ENCODE results near the gene HNRNPA1L2.
"Not testable (repeated sequence)": the region's sequence is repeated elsewhere in the genome, so short reads cannot be mapped to it uniquely, and the experiment has no call there.

DNA sequence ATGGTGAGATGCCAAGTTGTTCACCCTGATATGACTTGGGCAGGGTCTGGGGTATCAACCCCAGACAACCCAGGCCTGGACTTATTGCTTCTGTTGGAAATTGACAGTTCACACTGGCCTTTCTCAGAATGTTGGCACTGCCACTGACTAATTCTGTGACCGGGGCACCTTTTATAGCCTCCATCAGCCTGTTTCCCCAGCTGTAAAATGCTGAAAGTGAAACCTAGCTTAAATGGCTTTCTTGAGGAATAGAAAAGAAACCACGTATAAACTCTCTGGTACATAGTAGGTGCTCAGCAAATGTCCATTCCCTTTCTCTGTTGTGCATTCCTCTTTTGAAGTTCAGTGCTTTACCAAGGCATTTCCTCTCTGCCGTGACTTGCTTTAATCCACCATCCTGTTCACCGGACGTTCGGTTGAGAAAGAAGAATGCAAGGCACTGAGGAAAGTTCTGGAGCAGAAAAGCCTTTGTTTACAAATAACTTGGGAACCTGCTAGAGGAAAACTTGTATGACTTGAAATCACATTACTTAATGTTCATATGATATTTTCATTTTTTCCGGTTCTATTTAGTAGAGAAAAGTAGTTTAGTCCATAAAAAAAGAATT lies 11.0 kb upstream of the HNRNPA1L2 start:
- not testable (repeated sequence) for TF ChIP-seq CTCF (IDR thresholded peaks at IDR 0.05); POLR2AphosphoS5 (IDR thresholded peaks at IDR 0.05; ENCODE audit: insufficient read depth in 1 of 2, low read depth in 1 of 2)

All from vagina (tissue), 2 donors.